NT2/D1 (cell line): ENCODE measurements around the gene GLCE.

Experiments used
- DNase-seq: peaks from one replicate; pipeline ENCODE4 v3.0.0-alpha.2; 2011; ENCODE audit warnings: low read depth, low spot score
- H3K27me3 ChIP-seq: 2 replicates; pipeline ENCODE4 v1.6.0; 2011; ENCODE audit warnings: mild to moderate bottlenecking; ENCODE audit not compliant: insufficient read length, insufficient read depth
- H3K36me3 ChIP-seq: 2 replicates; pipeline ENCODE4 v1.6.1; 2011; ENCODE audit warnings: mild to moderate bottlenecking, low read length, mixed read lengths; ENCODE audit not compliant: insufficient read depth, insufficient read length
- H3K4me1 ChIP-seq: 2 replicates; pipeline ENCODE4 v1.5.1; 2011; ENCODE audit not compliant: insufficient read depth, insufficient read length
- H3K4me3 ChIP-seq: 2 replicates; pipeline ENCODE4 v1.5.1; 2011; ENCODE audit warnings: low read depth; ENCODE audit not compliant: insufficient read length
- H3K9ac ChIP-seq: 2 replicates; pipeline ENCODE4 v1.6.0; 2011; ENCODE audit warnings: low read depth; ENCODE audit not compliant: insufficient read length
- H3K9me3 ChIP-seq: 2 replicates; pipeline ENCODE4 v1.5.1; 2011; ENCODE audit warnings: mild to moderate bottlenecking, low read length; ENCODE audit not compliant: insufficient read depth
- SUZ12 ChIP-seq: IDR thresholded peaks from 2 replicates; pipeline ENCODE4 v1.6.1; 2011; ENCODE audit not compliant: insufficient read length, insufficient read depth; ENCODE audit errors: extremely low read depth
- YY1 ChIP-seq: IDR thresholded peaks from 2 replicates; pipeline ENCODE4 v1.6.1; 2011; ENCODE audit not compliant: insufficient read length, insufficient read depth
- ZNF274 ChIP-seq: IDR thresholded peaks from 2 replicates; pipeline ENCODE4 v1.6.1; 2011; ENCODE audit warnings: mild to moderate bottlenecking, low read depth, low read length

Gene GLCE

GRCh38 chr15:69170597-69170996, 10.2 kb downstream of the GLCE start:
- no peaks in the 10 kb centered on the region for H3K9me3 ChIP-seq
- no peaks in the 10 kb centered on the region for H3K27me3 ChIP-seq
- no peak for DNase-seq
- no peak overlapping the region for H3K9ac ChIP-seq
- TF ChIP-seq SUZ12 (no peak), ZNF274 (no peak)
- H3K36me3 ChIP-seq = no peaks in the 10 kb centered on the region
- no peaks in the 10 kb centered on the region for H3K4me1 ChIP-seq
- H3K4me3 ChIP-seq = no peak overlapping the region

- TF ChIP-seq YY1 = no peak
- TF ChIP-seq ZNF274 = no peak
- TF ChIP-seq SUZ12 = no peak
- no peaks in the 10 kb centered on the region for H3K4me1 ChIP-seq
- no peaks in the 10 kb centered on the region for H3K9me3 ChIP-seq
- no peak overlapping the region for H3K9ac ChIP-seq
- DNase-seq = no peak
- H3K36me3 ChIP-seq = no peaks in the 10 kb centered on the region
- H3K27me3 ChIP-seq = no peaks in the 10 kb centered on the region
- H3K4me3 ChIP-seq = no peak overlapping the region
Observed at GRCh38 chr15:69172847-69173246, 12.4 kb downstream of the GLCE start.

- H3K4me3 ChIP-seq = no peak overlapping the region
- no peaks in the 10 kb centered on the region for H3K4me1 ChIP-seq
- H3K27me3 ChIP-seq = no peaks in the 10 kb centered on the region
- DNase-seq = no peak
- TF ChIP-seq YY1 (no peak), ZNF274 (no peak), SUZ12 (no peak)
- H3K36me3 ChIP-seq = no peaks in the 10 kb centered on the region
- H3K9me3 ChIP-seq = no peaks in the 10 kb centered on the region
- H3K9ac ChIP-seq = no peak overlapping the region
Observed at GRCh38 chr15:69175536-69175935, 15.1 kb downstream of the GLCE start.

GRCh38 chr15:69181424-69181823, 21.0 kb downstream of the GLCE start:
- no peak for DNase-seq
- no peak for TF ChIP-seq SUZ12
- no peak for TF ChIP-seq YY1
- no peak for TF ChIP-seq ZNF274
- no peak overlapping the region for H3K4me3 ChIP-seq
- no peaks in the 10 kb centered on the region for H3K4me1 ChIP-seq
- H3K9ac ChIP-seq = no peak overlapping the region
- H3K9me3 ChIP-seq = no peaks in the 10 kb centered on the region
- no peaks in the 10 kb centered on the region for H3K27me3 ChIP-seq
- no peaks in the 10 kb centered on the region for H3K36me3 ChIP-seq

- Histone ChIP-seq H3K36me3 (no peaks in the 10 kb centered on the region), H3K4me3 (no peak overlapping the region), H3K9ac (no peak overlapping the region), H3K9me3 (0 out of 2 replicates have a peak, but pooled peaks cover 6% of the 10 kb centered on the region), H3K4me1 (no peaks in the 10 kb centered on the region), H3K27me3 (no peaks in the 10 kb centered on the region)
- TF ChIP-seq ZNF274 = no peak
- no peak for TF ChIP-seq YY1
- no peak for TF ChIP-seq SUZ12
- DNase-seq = no peak
Observed at GRCh38 chr15:69185216-69185615, 24.8 kb downstream of the GLCE start.

GRCh38 chr15:69185706-69186105, 25.3 kb downstream of the GLCE start:
- Histone ChIP-seq H3K27me3 (no peaks in the 10 kb centered on the region), H3K4me1 (no peaks in the 10 kb centered on the region), H3K36me3 (no peaks in the 10 kb centered on the region), H3K4me3 (no peak overlapping the region), H3K9me3 (0 out of 2 replicates have a peak, but pooled peaks cover 7% of the 10 kb centered on the region), H3K9ac (no peak overlapping the region)
- TF ChIP-seq ZNF274 (no peak), SUZ12 (no peak), YY1 (no peak)
- no peak for DNase-seq

- TF ChIP-seq SUZ12 = no peak
- TF ChIP-seq YY1 = no peak
- TF ChIP-seq ZNF274 = no peak
- Histone ChIP-seq H3K9me3 (0 out of 2 replicates have a peak, but pooled peaks cover 12% of the 10 kb centered on the region), H3K4me1 (no peaks in the 10 kb centered on the region), H3K9ac (no peak overlapping the region), H3K4me3 (no peak overlapping the region), H3K27me3 (no peaks in the 10 kb centered on the region), H3K36me3 (no peaks in the 10 kb centered on the region)
- no peak for DNase-seq
Observed at GRCh38 chr15:69189157-69189556, 28.7 kb downstream of the GLCE start.
